H9 (cell line): ENCODE measurements around the gene GTF2A1L. TPM values are rescaled to one million over a fixed set of nuclear protein-coding genes. Genes with fewer than 3 reads are reported as not detected.

Experiments
- DNase-seq: peaks from one replicate; pipeline ENCODE4 v3.0.0-alpha.2; 2017
- H2AFZ ChIP-seq: one replicate; pipeline ENCODE4 v1.6.1; 2013; ENCODE audit warnings: mild to moderate bottlenecking, low read length, control low read depth, moderate library complexity
- H2AK5ac ChIP-seq: 2 replicates; pipeline ENCODE4 v1.6.1; 2013; ENCODE audit warnings: low read length, control low read depth, mixed read lengths; ENCODE audit not compliant: insufficient read length
- H2BK120ac ChIP-seq: one replicate; pipeline ENCODE4 v1.6.1; 2013; ENCODE audit warnings: low read depth, mild to moderate bottlenecking, low read length, control low read depth, inconsistent platforms; ENCODE audit not compliant: poor library complexity, severe bottlenecking
- H2BK12ac ChIP-seq: 2 replicates; pipeline ENCODE4 v1.6.1; 2013; ENCODE audit warnings: low read length, control low read depth, mixed read lengths, low read depth; ENCODE audit not compliant: insufficient read length
- H2BK15ac ChIP-seq: 2 replicates; pipeline ENCODE4 v1.6.1; 2013; ENCODE audit warnings: low read depth, low read length, control low read depth
- H2BK20ac ChIP-seq: one replicate; pipeline ENCODE4 v1.6.1; 2013; ENCODE audit warnings: low read depth, mild to moderate bottlenecking, low read length, control low read depth, inconsistent platforms; ENCODE audit not compliant: poor library complexity, severe bottlenecking
- H2BK5ac ChIP-seq: 2 replicates; pipeline ENCODE4 v1.6.1; 2013; ENCODE audit warnings: low read length, control low read depth, mixed read lengths; ENCODE audit not compliant: insufficient read length
- H3K14ac ChIP-seq: 2 replicates; pipeline ENCODE4 v1.6.1; 2013; ENCODE audit warnings: low read length, control low read depth; ENCODE audit not compliant: insufficient read depth
- H3K18ac ChIP-seq: 2 replicates; pipeline ENCODE4 v1.6.1; 2013; ENCODE audit warnings: low read depth, mild to moderate bottlenecking, mixed read lengths, low read length, control low read depth; ENCODE audit not compliant: insufficient read length
- H3K23ac ChIP-seq: 2 replicates; pipeline ENCODE4 v1.6.1; 2013; ENCODE audit warnings: low read length, control low read depth, mixed read lengths, low read depth; ENCODE audit not compliant: insufficient read length
- H3K23me2 ChIP-seq: 2 replicates; pipeline ENCODE4 v1.6.1; 2013; ENCODE audit warnings: low read depth, mild to moderate bottlenecking, mixed read lengths, low read length, control low read depth; ENCODE audit not compliant: insufficient read length, poor library complexity, severe bottlenecking
- H3K27ac ChIP-seq: 2 replicates; pipeline ENCODE4 v1.5.1; 2013; ENCODE audit warnings: low read length, control low read depth, mixed read lengths, low read depth; ENCODE audit not compliant: insufficient read length
- H3K27me3 ChIP-seq: 2 replicates; pipeline ENCODE4 v1.6.1; 2013; ENCODE audit warnings: low read length, control low read depth, inconsistent platforms; ENCODE audit not compliant: insufficient read depth
- H3K4ac ChIP-seq: 2 replicates; pipeline ENCODE4 v1.6.1; 2013; ENCODE audit warnings: low read depth, mild to moderate bottlenecking, control low read depth, inconsistent platforms, low read length, moderate library complexity
- H3K4me1 ChIP-seq: 2 replicates; pipeline ENCODE4 v1.6.1; 2013; ENCODE audit warnings: low read length, control low read depth, inconsistent platforms; ENCODE audit not compliant: insufficient read depth
- H3K4me2 ChIP-seq: 2 replicates; pipeline ENCODE4 v1.6.1; 2013; ENCODE audit warnings: low read length, control low read depth, mixed read lengths; ENCODE audit not compliant: insufficient read length, insufficient read depth
- H3K56ac ChIP-seq: 2 replicates; pipeline ENCODE4 v1.6.1; 2013; ENCODE audit warnings: low read depth, mild to moderate bottlenecking, mixed read lengths, low read length, control low read depth; ENCODE audit not compliant: insufficient read length
- H3K79me1 ChIP-seq: 2 replicates; pipeline ENCODE4 v1.6.1; 2013; ENCODE audit warnings: low read depth, mild to moderate bottlenecking, moderate library complexity, low read length, control low read depth, inconsistent platforms; ENCODE audit not compliant: insufficient read depth, poor library complexity, severe bottlenecking
- H3K79me2 ChIP-seq: 2 replicates; pipeline ENCODE4 v1.6.1; 2013; ENCODE audit warnings: low read length, control low read depth, inconsistent platforms; ENCODE audit not compliant: insufficient read depth
- H3K9ac ChIP-seq: 2 replicates; pipeline ENCODE4 v1.6.1; 2013; ENCODE audit warnings: low read length, control low read depth, mixed read lengths; ENCODE audit not compliant: insufficient read length; ENCODE audit errors: extremely low read depth
- H3K9me3 ChIP-seq: one replicate; pipeline ENCODE4 v1.6.1; 2013; ENCODE audit warnings: low read depth, low read length, inconsistent platforms; ENCODE audit not compliant: control insufficient read depth
- H3T11ph ChIP-seq: one replicate; pipeline ENCODE4 v1.6.1; 2013; ENCODE audit warnings: mild to moderate bottlenecking, low read length, control low read depth, inconsistent platforms
- H4K20me1 ChIP-seq: one replicate; pipeline ENCODE4 v1.6.1; 2013; ENCODE audit not compliant: control insufficient read depth, insufficient read length, insufficient read depth
- H4K5ac ChIP-seq: 2 replicates; pipeline ENCODE4 v1.6.1; 2013; ENCODE audit warnings: low read depth, mild to moderate bottlenecking, mixed read lengths, low read length, control low read depth; ENCODE audit not compliant: insufficient read length
- H4K8ac ChIP-seq: replicated peaks from 2 replicates; pipeline ENCODE4 v1.6.1; 2013; ENCODE audit warnings: low read length, control low read depth, mixed read lengths, low read depth; ENCODE audit not compliant: insufficient read length
- H4K91ac ChIP-seq: 2 replicates; pipeline ENCODE4 v1.6.1; 2013; ENCODE audit warnings: low read depth, mild to moderate bottlenecking, moderate library complexity, mixed read lengths, low read length, control low read depth; ENCODE audit not compliant: insufficient read length
- H3K27ac Mint-ChIP-seq, 3 experiments: 2 replicates in 2 of 3; 3 replicates in 1 of 3; pipeline ENCODE4 v1.8.0; 2020 to 2021; ENCODE audit warnings: mixed read lengths in 3 of 3, mild to moderate bottlenecking in 1 of 3, moderate library complexity in 1 of 3
- H3K27me3 Mint-ChIP-seq: 2 replicates; pipeline ENCODE4 v1.8.0; 2021; ENCODE audit warnings: low read depth, mild to moderate bottlenecking, moderate library complexity, mixed read lengths
- H3K36me3 Mint-ChIP-seq, 3 experiments: 2 replicates in 2 of 3; 3 replicates in 1 of 3; pipeline ENCODE4 v1.8.0; 2020 to 2021; ENCODE audit warnings: low read depth in 3 of 3, mixed read lengths in 3 of 3; ENCODE audit not compliant: insufficient read depth in 1 of 3
- H3K4me1 Mint-ChIP-seq, 2 experiments: 2 replicates each; pipeline ENCODE4 v1.8.0; 2020; ENCODE audit warnings: mixed read lengths in 2 of 2
- H3K4me3 Mint-ChIP-seq, 2 experiments: 2 replicates in 1 of 2; 3 replicates in 1 of 2; pipeline ENCODE4 v1.8.0; 2020 to 2021; ENCODE audit warnings: mild to moderate bottlenecking in 2 of 2, mixed read lengths in 2 of 2, moderate library complexity in 1 of 2
- H3K9me3 Mint-ChIP-seq, 2 experiments: 2 replicates in 1 of 2; 3 replicates in 1 of 2; pipeline ENCODE4 v1.8.0; 2020; ENCODE audit warnings: mild to moderate bottlenecking in 2 of 2, mixed read lengths in 2 of 2, moderate library complexity in 1 of 2
- CTCF ChIP-seq: fragments of 200-600 bp; sonication (generic); conservative IDR thresholded peaks from 3 replicates; pipeline ENCODE4 v1.8.0; 2021; ENCODE audit warnings: antibody characterized with exemption, mild to moderate bottlenecking
- WGBS: extraction: QIAGEN DNeasy Blood & Tissue Kit; methylation state at CpG from one replicate; pipeline ENCODE4 v1.1.7; 2013; ENCODE audit warnings: missing lambda C conversion rate, low lambda C conversion rate, mixed read lengths; ENCODE audit not compliant: insufficient read length; ENCODE audit errors: extremely low coverage; 5-methylcytosine and 5-hydroxymethylcytosine counted together
- total RNA-seq: library from RNA; stranded (reverse); gene quantifications from 2 replicates; pipeline ENCODE4 v1.2.1, GENCODE V29; 2021

The GTF2A1L gene
- total RNA-seq, 1 experiment from 2014 or later, result not detected

GRCh38 chr2:48574353-48575287, 43.0 kb upstream of the GTF2A1L start:
- H4K8ac ChIP-seq, result no peak overlapping the region
- H3K36me3 Mint-ChIP-seq, result peaks cover 0 to 10% (median 2%) of the 10 kb centered on the region in 3 experiments; a peak in 4 of 7 replicates
- H3K79me2 ChIP-seq, result no peaks in the 10 kb centered on the region
- no peak overlapping the region for H2AK5ac ChIP-seq
- H3K79me1 ChIP-seq, result no peaks in the 10 kb centered on the region
- TF ChIP-seq CTCF, result no peak
- H3K27me3 ChIP-seq, result no peaks in the 10 kb centered on the region
- H3K14ac ChIP-seq, result no peak overlapping the region
- H3K4me2 ChIP-seq, result no peak overlapping the region
- no peaks in the 10 kb centered on the region for H3K9me3 Mint-ChIP-seq
- no peak overlapping the region for H2BK5ac ChIP-seq
- no peaks in the 10 kb centered on the region for H3K27me3 Mint-ChIP-seq
- no peak overlapping the region for H2BK12ac ChIP-seq
- no peaks in the 10 kb centered on the region for H3K9me3 ChIP-seq
- H2BK20ac ChIP-seq, result no peak overlapping the region
- no peak overlapping the region for H2AFZ ChIP-seq
- H3K23me2 ChIP-seq, result no peaks in the 10 kb centered on the region
- H3K9ac ChIP-seq, result no peak overlapping the region
- no peaks in the 10 kb centered on the region for H3K4me1 ChIP-seq
- no peak overlapping the region for H3K56ac ChIP-seq
- H3T11ph ChIP-seq, result no peak overlapping the region
- no peak overlapping the region for H2BK15ac ChIP-seq
- no peak overlapping the region for H3K18ac ChIP-seq
- H3K23ac ChIP-seq, result no peak overlapping the region
- H3K4ac ChIP-seq, result no peak overlapping the region
- no CpG with 5 or more reads among the region's 9 CpGs for WGBS
- no peak overlapping the region for H4K5ac ChIP-seq
- no peak overlapping the region for H2BK120ac ChIP-seq
- H3K4me3 Mint-ChIP-seq, result no peak overlapping the region
- H3K4me1 Mint-ChIP-seq, result peaks cover 3 to 4% of the 10 kb centered on the region in 2 experiments; a peak in 2 of 4 replicates
- no peak overlapping the region for H3K27ac Mint-ChIP-seq
- no peaks in the 10 kb centered on the region for H4K20me1 ChIP-seq
- H4K91ac ChIP-seq, result no peak overlapping the region
- DNase-seq, result no peak
- H3K27ac ChIP-seq, result no peak overlapping the region
